NCI-H1417 treated with DMSO at 0.1 percent for 48 hours (cell line): Measurements from ENCODE around the gene RGSL1.
"Not testable (repeated sequence)": the region's sequence is repeated elsewhere in the genome, so short reads cannot be mapped to it uniquely, and the experiment has no call there.

Experiments used
- DNase-seq: peaks from one replicate; lab custom pipeline; 2025; lab: John Stamatoyannopoulos, UW

The RGSL1 gene

DNA sequence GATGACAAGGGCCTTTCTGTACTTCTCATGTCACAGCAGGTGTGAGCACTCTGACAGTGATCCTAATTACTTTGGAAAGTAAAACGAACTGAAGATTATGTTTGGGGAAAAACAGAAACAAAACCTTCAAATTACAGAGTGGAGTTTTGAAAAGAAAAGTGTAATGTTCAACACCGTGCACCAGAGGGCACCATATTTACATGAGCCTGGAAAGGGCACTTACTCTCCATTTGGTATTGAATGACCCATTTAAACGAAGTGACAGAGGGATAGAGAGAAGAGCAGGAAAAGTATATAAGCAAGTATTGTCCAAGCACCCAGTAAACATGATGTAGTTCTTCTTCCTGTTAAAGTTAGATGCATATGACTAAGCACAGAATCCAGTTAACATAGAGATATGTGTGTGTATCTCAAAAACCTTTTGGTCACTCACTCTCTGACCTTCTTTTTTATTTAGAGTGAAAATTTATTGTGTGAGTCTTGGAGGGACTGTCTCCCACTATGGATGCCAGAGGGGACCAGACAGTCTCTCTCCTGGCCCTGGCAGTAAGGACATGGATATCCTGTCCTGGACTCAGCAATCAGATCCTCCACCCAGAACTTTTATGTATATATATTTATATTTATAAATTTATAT is 3.8 kb upstream of the RGSL1 start:
- no peak for DNase-seq

DNA sequence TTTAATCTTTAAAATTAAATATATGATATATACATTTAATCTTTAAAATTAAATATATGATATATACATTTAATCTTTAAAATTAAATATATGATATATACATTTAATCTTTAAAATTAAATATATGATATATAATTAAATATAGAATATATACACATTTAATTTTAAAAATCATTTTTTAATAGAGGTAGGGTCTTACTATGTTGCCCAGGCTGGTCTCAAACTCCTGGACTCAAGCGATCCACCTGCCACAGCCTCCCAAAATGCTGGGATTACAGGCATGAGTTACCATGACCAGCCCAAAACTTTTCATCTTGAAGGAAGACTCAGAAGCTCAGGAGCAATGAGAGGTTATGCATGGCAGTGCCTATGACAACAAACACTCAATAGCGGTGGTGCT is 2.8 kb upstream of the RGSL1 start:
- DNase-seq, result not testable (repeated sequence)

DNA sequence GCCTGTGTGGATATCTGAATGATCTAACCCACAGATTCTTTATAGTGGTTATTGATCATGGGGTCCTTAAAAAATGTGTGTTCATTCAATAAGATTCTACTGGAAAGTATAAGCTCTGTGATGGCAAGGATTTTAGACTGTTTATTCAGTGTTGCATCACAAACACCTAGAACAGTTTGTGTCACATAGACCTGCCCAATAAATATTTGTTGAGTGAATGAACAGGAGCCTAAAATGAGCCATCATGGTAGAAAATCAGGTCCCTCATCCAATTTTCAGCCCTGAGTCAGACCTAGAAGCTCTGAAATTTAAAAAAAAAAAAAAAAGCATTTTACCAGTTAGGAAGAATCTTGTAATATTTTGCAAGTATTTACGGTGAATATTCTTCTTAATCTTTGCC is 2.3 kb upstream of the RGSL1 start:
- DNase-seq, result no peak

DNA sequence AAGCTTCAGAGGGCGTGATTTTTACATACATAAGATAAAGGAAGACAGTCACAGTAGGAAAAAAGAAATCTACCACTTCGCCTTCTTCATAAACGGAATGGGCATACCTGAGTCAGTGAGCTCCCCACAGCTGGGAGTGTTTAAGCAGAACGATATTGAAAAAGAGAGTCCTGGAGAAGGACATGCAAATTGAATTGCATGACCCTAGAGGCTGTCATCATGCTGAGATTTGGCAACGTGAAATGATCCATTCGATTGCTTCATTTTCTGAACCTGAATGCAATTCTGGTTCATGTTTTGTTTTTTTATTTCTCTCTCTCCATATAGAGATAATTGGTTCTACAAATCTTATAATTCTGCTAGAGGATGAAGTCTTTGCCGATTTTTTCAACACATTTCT is 3.7 kb downstream of the RGSL1 start:
- no peak for DNase-seq

DNA sequence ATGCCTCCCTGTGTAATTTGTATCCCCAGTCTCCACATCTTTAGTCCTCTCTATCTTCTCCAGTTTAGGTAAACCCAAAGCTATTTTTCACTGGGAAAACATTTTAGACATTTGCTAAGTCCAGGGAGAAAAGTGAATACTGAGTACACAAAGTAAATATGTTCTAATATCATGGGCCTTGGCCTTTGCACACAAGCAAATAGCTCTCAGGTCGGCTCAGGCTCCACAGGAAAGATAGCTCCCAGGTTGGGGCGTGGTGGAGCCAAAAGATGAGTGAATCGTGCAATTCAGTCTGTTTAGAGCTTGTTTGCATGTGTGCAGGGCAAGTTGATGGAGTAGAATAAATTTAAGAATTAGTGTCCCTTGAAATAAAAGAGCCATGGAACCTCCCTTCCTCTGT is 7.9 kb downstream of the RGSL1 start:
- DNase-seq, result no peak

DNA sequence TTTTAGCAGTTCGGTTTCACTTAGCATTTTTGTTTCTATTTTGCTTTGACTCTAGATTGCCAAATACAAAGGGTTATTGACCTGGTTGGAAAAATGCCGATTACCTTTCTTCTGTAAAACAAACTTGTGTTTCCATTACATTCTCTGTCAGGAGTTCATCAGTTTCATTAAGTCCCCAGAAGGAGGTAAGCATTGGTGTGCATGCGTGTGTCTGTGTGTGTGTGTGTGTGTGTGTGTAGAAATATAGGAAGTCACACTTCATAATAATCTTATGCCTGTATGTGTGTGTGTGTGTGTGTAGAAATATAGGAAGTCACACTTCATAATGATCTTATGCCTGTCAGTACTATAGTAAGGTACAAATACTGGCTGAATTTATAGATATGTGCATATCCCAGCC is 10.0 kb downstream of the RGSL1 start:
- DNase-seq, result no peak

DNA sequence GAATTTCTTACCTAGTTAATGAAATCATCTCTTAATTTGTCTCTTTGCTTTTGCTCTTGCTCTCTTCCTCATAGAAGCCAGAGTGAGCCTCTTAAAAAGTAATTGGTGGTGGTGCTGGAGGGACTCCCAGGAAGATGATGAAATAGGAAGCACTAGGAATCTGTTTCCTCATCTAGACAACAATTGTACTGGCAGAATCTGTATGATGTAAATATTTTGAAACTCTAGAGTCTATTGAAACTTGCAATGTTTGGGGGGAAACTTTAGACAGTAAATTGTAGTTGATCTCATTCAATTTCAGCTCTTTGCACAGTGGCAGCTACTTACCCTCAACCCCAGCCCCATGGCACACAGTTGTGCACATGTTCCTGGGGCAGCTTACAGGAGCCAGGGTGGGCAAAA is 10.6 kb downstream of the RGSL1 start:
- DNase-seq, result no peak

DNA sequence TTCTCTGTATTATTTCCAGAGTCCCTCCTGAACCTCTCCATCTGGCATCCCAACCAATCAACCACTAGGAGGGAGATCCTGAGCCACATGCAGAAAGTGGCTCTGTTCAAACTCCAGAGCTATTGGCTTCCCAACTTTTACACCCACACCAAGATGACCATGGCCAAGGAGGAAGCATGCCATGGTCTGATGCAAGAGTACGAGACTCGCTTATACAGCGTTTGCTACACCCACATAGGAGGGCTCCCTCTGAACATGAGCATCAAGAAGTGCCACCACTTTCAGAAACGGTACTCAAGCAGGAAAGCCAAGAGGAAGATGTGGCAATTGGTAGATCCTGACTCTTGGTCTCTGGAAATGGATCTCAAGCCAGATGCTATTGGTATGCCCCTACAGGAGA is 23.6 kb downstream of the RGSL1 start:
- DNase-seq, result no peak

DNA sequence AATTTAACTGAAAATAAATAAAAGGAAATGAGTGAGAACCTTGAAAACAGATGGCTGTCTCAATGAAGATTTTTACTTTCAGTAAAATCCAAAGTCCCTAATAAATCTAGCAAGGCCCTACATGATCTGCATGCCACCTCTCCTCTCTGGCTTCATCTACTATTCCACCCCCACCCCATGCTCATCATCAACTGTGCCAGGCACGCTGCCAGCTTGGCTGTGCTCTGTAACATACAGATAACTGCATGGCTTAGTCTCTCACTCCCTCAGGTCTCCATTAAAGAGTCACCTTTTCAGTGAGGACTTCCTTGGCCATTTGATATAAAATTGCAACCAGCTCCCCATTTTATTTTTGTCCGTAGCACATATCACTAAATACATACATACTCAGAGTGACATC is 26.7 kb downstream of the RGSL1 start:
- no peak for DNase-seq

DNA sequence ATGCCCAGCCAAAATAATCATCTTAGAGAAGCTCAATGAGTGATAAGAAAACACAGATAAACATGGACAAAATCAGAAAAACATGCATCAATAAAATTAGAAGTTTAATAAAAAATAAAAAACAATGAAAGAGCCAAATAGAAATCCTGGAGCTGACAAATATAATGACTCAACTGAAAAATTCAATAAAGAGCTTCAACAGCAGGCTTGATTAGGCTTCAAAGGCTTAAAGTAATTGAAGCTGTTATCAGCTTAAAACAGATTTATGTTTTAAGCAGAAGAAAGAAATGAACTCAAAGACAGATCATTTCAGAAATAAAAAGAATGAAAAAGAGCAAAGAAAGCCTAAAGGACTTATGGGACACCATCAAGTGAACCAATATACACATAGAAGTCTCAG is 28.3 kb downstream of the RGSL1 start:
- no peak for DNase-seq

DNA sequence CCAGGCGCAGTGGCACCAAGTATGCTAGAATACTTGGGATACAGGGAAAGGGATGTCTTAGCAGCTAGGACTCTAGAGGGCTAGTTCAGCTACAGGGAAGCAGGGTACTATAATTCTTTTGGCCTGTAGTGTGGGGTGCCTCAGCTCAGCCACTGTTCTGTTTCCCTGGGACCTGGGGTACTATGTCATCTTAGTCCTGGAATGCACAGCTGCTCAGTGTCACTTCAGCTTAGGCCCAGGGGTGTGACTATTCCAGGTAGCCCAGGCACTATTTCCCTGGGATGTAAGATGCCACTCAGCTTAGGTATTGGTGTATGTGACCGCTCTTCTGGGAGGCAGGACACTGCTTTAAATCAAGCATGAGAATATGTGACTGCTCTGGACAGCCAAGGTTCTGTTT is 34.1 kb downstream of the RGSL1 start:
- DNase-seq, result no peak

DNA sequence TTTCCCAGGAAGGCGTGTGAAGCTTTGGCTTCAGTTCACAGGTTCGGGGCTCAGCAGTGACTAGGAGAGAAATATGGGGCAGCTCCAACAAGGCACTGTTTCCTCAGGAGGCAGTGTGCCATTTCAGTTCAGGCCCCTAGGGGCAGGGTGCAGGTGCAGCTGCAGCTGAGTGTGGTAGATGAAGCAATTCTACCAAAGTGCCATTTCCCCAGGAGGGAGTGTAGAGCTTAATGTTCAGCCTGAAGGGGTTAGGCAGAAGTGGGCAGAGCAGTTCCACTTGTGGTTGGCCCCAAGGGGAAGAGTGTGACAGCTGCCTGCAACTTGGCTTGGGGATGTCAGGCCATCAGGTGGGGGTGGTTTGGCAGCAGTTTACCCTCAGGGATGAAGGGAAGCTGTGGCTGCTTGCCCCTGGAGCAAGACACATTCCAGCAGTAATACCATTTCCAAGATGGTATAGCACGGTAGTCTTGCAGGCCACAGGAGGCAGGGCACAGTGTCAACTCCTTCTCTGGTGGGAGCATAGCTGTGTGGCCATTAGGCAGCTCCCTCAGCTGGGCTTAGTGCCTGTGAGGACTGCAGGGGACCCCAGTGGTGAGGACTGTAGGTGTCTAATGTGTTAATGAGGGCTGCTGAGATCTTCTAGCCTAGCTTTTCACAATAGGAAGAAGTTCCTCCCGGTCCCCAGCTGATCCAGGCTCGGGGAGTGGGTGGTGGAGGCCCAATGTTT is 34.7 kb downstream of the RGSL1 start:
- DNase-seq, result no peak

DNA sequence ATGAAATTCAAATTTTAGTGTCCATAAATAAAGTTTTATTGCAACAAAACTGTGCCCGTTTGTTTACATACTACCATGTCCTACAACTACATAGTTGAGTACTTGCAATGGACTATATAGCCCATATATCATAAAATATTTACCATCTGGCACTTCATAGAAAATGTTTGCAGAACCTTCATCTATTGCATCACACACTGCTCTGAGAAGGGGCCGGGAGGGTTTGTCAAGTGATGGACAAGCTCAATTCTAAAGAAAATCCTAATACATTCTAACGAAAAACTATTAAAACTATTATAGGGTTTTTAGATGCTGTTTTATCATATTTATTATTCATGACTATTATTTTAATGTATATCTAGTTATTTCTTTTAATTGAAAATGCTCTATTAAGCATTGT is 35.9 kb downstream of the RGSL1 start:
- DNase-seq, result no peak

DNA sequence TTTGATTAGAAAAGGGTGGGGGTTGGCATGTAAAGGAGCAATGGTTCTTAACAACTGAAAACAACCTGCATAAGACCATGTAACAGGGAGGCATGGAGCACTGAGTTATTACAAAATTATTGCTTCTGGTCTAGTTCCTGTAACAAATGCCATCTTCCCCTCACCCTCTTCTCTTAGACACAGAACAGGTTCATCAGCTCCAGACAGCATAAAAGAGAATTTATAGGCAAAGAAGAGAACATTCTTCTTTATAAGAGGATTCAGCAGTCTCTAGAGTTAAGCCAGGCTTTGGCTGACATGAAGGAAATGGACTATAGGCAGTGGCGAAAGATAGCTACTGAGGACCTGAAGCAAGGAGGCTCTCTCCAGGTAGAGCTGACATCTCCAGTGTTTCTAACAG is 38.9 kb downstream of the RGSL1 start:
- no peak for DNase-seq

DNA sequence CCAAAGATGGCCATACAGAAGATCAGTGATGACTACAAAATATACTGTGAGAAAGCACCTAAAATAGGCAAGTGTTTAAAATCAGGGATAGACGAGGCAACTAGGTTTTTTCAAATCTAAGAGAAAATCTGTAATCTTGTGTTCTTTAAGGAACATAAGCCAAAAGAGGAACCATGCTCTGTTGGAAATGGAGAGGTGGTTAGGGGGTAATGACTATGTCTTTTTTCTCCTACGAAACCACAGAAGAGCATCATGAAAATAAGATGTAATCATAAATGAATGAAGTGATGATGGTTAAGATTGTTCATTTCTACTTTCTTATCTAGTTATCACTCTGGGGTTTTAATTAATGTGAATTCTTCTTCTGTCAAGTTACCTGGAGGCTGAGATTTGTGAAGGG is 43.1 kb downstream of the RGSL1 start:
- no peak for DNase-seq

DNA sequence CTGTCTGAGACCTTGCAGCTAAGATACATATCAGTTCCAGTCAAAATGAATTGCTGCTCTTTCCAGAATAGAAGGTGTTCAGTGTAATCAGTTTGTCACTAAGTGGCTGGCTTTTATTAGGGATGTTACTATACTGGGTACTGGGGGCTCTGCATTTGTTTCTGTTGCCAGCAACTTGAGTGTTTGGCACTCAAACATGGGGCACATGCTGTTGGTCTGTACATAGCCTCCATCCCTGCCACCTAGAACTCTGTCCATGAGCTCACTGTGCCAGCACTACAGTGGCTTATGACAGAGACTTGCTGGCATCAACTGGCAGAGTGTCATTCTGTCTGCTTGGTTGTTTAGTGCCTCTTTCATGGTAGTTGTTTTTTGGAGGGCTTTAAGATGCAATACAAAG is 45.1 kb downstream of the RGSL1 start:
- no peak for DNase-seq

DNA sequence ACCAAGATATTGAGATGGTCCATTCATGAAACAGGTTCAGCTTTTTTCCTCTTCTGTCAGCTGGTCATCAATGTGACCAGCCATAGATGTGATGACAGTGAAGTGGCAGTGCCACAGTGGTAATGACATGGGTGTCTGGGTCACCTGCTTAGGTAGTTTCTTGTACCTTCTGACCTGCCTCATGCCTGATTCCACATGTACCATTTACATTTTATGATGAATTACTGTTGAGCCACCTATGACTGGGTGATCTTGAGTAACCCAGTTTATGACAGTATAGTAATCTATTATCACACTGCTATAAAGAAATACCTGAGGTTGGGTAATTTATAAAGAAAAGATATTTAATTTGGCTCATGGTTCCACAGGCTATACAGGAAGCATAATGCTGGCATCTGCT is 45.7 kb downstream of the RGSL1 start:
- no peak for DNase-seq

DNA sequence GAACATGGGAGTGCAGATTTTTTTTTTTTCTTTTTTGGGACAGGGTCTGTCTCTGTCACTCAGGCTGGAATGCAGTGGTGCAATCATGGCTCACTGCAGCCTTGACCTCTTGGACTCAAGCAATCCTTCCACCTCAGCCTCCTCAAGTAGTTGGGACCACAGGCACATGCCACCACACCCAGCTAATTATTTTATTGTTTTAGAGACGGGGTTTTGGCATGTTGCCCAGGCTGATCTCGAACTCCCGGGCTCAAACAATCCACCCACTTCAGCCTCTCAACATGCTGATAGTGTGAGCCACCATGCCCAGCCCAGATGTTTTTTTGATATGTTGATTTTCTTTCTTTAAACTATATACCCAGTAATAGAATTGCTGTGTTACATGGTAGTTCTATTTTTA is 57.7 kb downstream of the RGSL1 start:
- no peak for DNase-seq

DNA sequence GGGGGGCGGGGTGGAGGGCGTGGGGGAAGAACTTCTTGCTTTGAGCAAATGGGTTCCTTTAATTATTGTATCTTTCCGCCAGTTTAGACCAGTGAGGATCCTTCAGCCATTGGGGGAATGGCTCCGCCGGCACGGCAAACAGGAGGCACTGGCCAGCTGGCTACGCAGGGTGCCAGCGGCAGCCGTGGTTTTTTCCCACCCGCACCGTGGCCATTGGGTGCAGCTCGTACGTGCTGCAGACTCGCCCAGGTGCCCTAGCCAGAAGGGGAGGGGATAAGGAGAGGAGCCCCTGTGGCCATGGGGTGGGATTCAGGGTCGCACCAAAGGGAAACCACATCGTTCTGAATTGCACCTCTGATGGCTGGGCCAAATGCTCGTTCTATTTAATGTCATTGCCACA is 65.6 kb downstream of the RGSL1 start:
- no peak for DNase-seq

DNA sequence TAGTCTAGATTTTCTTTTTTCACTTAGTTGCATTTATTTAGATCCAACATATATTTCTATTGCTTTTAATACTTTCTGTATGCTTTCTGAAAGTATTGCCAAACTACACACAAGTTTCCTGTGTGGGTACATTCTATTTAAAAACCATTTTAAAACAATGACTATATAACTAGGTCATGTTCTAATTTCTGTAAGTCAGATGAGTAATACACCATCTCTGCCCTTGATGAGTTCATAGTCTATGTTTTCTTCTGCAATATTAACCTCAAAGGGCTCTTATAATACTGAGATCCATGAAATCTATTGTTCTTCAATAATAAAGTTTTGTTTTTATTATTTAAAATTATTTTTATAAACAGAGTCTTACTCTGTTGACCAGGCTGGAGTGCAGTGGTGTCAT is 70.8 kb downstream of the RGSL1 start:
- DNase-seq, result no peak

DNA sequence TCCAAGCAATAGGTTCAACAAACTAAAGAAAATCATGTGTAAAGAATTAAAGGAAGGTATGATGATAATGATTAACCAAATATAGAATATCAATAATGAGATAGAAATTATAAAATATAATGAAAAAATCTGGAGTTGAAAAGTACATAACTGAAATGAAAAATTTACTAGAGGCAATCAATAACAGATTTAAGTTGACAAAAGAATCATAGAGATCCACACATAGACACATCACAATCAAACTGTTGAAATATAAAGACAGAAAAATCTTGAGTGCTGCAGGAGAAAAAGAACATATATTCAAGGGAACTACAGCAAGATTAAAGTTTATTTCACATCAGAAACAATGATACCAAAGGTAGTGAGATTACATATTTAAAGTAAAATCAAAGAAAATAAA is 75.4 kb downstream of the RGSL1 start:
- DNase-seq, result no peak

DNA sequence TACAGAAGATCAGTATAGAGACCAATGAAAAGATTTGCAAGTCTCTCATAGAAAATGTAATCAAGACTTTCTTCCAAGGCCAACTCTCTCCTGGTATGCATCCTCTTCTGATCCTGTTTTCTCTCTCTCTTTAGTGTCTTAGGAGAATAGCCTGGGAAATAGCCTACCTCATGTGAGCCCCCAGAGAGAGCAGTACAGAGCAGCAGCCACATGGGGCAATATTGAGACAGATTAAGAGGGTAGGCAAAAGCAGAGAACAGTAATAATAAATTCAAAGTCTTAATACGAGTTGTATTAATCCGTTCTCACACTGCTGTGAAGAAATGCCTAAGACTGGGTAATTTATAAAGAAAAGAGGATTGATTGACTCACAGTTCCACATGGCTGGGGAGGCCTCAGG is 77.7 kb downstream of the RGSL1 start:
- DNase-seq, result no peak

DNA sequence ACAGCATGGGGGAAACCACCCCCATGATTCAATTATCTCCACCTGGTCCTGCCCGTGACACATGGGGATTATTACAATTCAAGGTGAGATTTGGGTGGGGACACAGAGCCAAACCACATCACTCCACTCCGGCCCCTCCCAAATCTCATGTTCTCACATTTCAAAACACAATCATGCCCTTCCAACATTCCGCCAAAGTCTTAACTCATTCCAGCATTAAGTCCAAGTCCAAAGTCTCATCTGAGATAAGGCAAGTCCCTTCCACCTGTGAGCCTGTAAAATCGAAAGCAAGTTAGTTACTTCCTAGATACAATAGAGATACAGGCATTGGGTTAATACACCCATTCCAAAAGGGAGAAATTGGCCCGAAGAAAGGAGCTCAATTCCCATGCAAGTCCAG is 78.3 kb downstream of the RGSL1 start:
- DNase-seq, result not testable (repeated sequence)

DNA sequence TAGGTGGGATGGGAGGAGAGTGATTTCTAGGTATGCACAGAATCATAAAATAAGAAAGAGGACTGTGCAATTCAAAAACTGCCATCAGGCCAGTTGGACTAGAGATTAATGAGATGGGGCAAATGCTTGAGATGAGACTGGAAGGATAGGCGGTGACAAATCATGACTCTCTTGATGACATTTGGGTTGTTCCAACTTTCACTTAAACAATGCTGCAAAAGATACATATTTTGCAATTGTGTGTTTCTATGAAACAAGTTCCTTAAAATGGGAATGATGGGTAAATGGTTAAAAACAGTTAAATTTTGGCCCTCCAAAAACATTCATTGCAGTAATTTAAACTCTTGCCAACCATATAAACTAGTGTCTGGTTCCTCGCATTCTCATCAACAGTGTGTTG is 84.0 kb downstream of the RGSL1 start:
- DNase-seq, result no peak
